ENCODE measurements around the gene SPRED2.
"Not testable (repeated sequence)": the region's sequence is repeated elsewhere in the genome, so short reads cannot be mapped to it uniquely, and the experiment has no call there.

Gene SPRED2

DNA sequence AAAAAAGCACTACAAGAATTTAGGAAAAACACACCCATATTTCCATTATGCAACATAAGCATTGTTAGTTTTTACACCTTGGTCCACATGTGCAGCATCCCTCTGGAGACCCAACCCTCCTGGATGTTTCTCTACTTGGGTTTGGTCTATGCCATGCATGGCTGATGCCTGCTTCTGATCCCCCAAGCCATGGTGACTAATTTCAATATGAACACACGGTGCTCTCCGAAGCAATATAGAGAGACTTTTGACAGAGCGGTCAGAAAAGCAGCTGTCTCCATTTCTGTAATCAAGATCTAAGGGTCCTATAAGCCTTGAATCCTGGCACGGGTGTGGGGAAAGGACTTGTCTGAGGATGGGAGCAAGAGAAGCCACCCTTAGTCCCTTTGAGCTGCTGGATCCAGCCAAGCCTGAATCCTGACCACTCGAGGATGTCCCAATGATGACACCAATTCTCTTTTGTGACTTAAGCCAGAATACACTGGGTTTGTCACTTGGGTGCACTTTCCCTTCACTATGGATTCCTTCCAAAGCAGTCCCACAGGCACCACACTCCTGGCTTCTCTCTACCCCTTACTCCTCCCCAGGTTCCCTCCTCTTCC lies 113.2 kb downstream of the SPRED2 start:
- TF ChIP-seq, protein P1, sequence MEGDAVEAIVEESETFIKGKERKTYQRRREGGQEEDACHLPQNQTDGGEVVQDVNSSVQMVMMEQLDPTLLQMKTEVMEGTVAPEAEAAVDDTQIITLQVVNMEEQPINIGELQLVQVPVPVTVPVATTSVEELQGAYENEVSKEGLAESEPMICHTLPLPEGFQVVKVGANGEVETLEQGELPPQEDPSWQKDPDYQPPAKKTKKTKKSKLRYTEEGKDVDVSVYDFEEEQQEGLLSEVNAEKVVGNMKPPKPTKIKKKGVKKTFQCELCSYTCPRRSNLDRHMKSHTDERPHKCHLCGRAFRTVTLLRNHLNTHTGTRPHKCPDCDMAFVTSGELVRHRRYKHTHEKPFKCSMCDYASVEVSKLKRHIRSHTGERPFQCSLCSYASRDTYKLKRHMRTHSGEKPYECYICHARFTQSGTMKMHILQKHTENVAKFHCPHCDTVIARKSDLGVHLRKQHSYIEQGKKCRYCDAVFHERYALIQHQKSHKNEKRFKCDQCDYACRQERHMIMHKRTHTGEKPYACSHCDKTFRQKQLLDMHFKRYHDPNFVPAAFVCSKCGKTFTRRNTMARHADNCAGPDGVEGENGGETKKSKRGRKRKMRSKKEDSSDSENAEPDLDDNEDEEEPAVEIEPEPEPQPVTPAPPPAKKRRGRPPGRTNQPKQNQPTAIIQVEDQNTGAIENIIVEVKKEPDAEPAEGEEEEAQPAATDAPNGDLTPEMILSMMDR (IDR thresholded peaks at IDR 0.05; ENCODE audit: insufficient read depth, low read length, poor library complexity, severe bottlenecking) = no peak
- no peaks in the 10 kb centered on the region for H3K27me3 ChIP-seq (replicated peaks; ENCODE audit: control insufficient read depth, insufficient read depth, low read length)

DNA sequence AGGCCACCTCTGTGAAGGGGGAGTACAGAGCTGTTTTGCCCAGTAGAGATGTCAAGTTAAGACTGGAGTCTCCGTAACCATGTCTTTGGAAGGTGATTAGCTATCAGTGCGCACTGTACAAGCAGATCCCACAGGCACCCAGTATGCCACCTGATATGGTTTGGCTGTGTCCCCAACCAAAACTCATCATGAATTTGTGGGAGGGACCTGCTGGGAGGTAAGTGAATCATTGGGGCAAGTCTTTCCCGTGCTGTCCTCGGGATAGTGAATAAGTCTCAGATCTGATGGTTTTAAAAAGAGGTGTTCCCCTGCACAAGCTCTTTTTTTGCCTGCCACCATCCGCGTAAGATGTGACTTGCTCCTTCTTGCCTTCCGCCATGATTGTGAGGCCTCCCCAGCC lies 114.6 kb downstream of the SPRED2 start:
- H3K27me3 ChIP-seq (replicated peaks; ENCODE audit: control insufficient read depth, insufficient read depth, low read length) = no peaks in the 10 kb centered on the region
- no peaks in the 10 kb centered on the region for H3K36me3 ChIP-seq (ENCODE audit: control insufficient read depth, insufficient read depth, low read length)
- TF ChIP-seq, protein P1 (IDR thresholded peaks at IDR 0.05; ENCODE audit: insufficient read depth, low read length, poor library complexity, severe bottlenecking) = no peak
- DNase-seq (ENCODE audit: extremely low read depth, insufficient read length) = no peak
- H3K4me3 ChIP-seq (replicated peaks; ENCODE audit: low read depth, low read length) = no peak overlapping the region

More for the DNA sequence above, 113.2 kb downstream of the SPRED2 start:
- H3K4me3 ChIP-seq (replicated peaks; ENCODE audit: low read depth, low read length) = no peak overlapping the region
- peak; percentile 30 for DNase-seq (ENCODE audit: extremely low read depth, insufficient read length)
- H3K36me3 ChIP-seq (ENCODE audit: control insufficient read depth, insufficient read depth, low read length) = no peaks in the 10 kb centered on the region

GRCh38 chr2:65317351-65317750 lies 115.0 kb downstream of the SPRED2 start:
- H3K36me3 ChIP-seq (ENCODE audit: control insufficient read depth, insufficient read depth, low read length); H3K4me3 ChIP-seq (replicated peaks; ENCODE audit: low read depth, low read length); DNase-seq (ENCODE audit: extremely low read depth, insufficient read length); H3K27me3 ChIP-seq (replicated peaks; ENCODE audit: control insufficient read depth, insufficient read depth, low read length): not testable (repeated sequence)

- no peaks in the 10 kb centered on the region for H3K36me3 ChIP-seq (ENCODE audit: control insufficient read depth, insufficient read depth, low read length)
- H3K4me3 ChIP-seq (replicated peaks; ENCODE audit: low read depth, low read length) = no peak overlapping the region
- no peak for DNase-seq (ENCODE audit: extremely low read depth, insufficient read length)
- TF ChIP-seq, protein P1 (IDR thresholded peaks at IDR 0.05; ENCODE audit: insufficient read depth, low read length, poor library complexity, severe bottlenecking) = no peak
- H3K27me3 ChIP-seq (replicated peaks; ENCODE audit: control insufficient read depth, insufficient read depth, low read length) = no peaks in the 10 kb centered on the region
Observed at GRCh38 chr2:65316072-65316471, 116.3 kb downstream of the SPRED2 start.

DNA sequence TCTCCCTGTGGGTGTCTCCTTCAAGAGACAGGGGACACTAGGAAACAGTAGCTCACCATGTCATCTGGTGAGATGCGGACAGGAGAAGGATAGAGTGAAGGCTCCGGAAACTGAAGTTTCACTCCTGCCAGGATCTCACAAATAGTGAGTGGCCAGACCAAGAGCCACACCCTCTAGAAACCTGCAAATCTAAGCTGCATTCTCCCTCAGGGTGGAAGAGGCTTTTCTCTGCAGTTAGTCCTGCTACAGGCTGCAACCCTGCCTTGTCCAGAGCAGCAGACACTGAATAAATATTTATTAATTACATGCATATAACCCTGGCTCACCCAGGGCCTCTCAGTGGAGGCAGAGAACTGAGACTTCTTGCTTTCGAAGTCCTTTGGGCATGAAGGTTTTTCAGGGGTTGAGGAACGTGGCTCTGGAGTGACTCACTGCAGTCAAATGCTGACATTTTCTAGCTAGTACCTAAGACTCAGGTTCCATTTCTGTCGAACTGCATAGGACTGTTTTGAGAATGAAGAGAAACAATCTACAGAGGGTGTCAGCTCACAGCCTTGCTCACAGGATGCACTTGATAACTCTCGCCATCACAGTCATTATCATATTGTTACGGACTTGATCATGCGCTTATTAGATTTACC lies 117.5 kb downstream of the SPRED2 start:
- Histone ChIP-seq H3K4me3 (replicated peaks; ENCODE audit: low read depth, low read length) (no peak overlapping the region), H3K27me3 (replicated peaks; ENCODE audit: control insufficient read depth, insufficient read depth, low read length) (no peaks in the 10 kb centered on the region), H3K36me3 (ENCODE audit: control insufficient read depth, insufficient read depth, low read length) (no peaks in the 10 kb centered on the region)
- DNase-seq (ENCODE audit: extremely low read depth, insufficient read length) = no peak
- TF ChIP-seq, protein P1 (IDR thresholded peaks at IDR 0.05; ENCODE audit: insufficient read depth, low read length, poor library complexity, severe bottlenecking) = no peak

- no peaks in the 10 kb centered on the region for H3K36me3 ChIP-seq (ENCODE audit: control insufficient read depth, insufficient read depth, low read length)
- DNase-seq (ENCODE audit: extremely low read depth, insufficient read length) = no peak
- H3K4me3 ChIP-seq (replicated peaks; ENCODE audit: low read depth, low read length) = no peak overlapping the region
- TF ChIP-seq, protein P1 (IDR thresholded peaks at IDR 0.05; ENCODE audit: insufficient read depth, low read length, poor library complexity, severe bottlenecking) = no peak
- no peaks in the 10 kb centered on the region for H3K27me3 ChIP-seq (replicated peaks; ENCODE audit: control insufficient read depth, insufficient read depth, low read length)
Observed at GRCh38 chr2:65313954-65314256, 118.5 kb downstream of the SPRED2 start.
